ENCODE data around the gene MYO18B. TPM values are rescaled to one million over a fixed set of nuclear protein-coding genes. Genes with fewer than 3 reads are reported as not detected.

The MYO18B gene
- total RNA-seq, 1 experiment from 2014 or later = 0.05 TPM

GRCh38 chr22:26002456-26002855 lies 260.5 kb downstream of the MYO18B start:
- Histone ChIP-seq H3K4me2 (ENCODE audit: low read length) (no peak overlapping the region), H3K27me3 (ENCODE audit: insufficient read depth, low read length) (peaks cover 23% of the 10 kb centered on the region), H3K9ac (ENCODE audit: low read length) (no peak overlapping the region), H3K79me2 (ENCODE audit: insufficient read depth, low read length) (no peaks in the 10 kb centered on the region), H3K4me3 (replicated peaks in 1 of 2; ENCODE audit: low read depth in 1 of 2, low read length in 2 of 2) (no peak overlapping the region), H3K36me3 (ENCODE audit: control insufficient read depth in 1 of 2, insufficient read depth in 2 of 2, low read length in 2 of 2) (no peaks in the 10 kb centered on the region), H3K27ac (ENCODE audit: low read depth, low read length) (no peak overlapping the region), H3K9me2 (ENCODE audit: insufficient read depth) (no peaks in the 10 kb centered on the region), H3K4me1 (ENCODE audit: control insufficient read depth in 1 of 2, insufficient read depth in 2 of 2, low read length in 2 of 2) (no peaks in the 10 kb centered on the region), H2AFZ (ENCODE audit: low read depth, low read length, poor library complexity, severe bottlenecking) (no peak overlapping the region), H4K20me1 (ENCODE audit: insufficient read depth) (no peaks in the 10 kb centered on the region), H3K9me3 (ENCODE audit: control insufficient read depth in 1 of 2, insufficient read depth in 1 of 2, low read depth in 1 of 2, low read length in 2 of 2) (no peaks in the 10 kb centered on the region)
- ATAC-seq (no peak), DNase-seq (ENCODE audit: low read depth, low spot score) (no peak)
- POLR2A ChIA-PET = no interaction called here
- CTCF ChIA-PET = no interaction called here
- TF ChIP-seq SRF (IDR thresholded peaks at IDR 0.05; ENCODE audit: low read depth) (no peak), POLR2AphosphoS5 (IDR thresholded peaks at IDR 0.05; ENCODE audit: low read depth, low read length) (no peak), EZH2 (IDR thresholded peaks at IDR 0.05) (no peak), EGR1 (IDR thresholded peaks at IDR 0.05; ENCODE audit: low read depth) (no peak), RAD21 (IDR thresholded peaks at IDR 0.05; ENCODE audit: low read depth) (no peak), POLR2A (IDR thresholded peaks at IDR 0.05; ENCODE audit: borderline replicate concordance, extremely low read depth, insufficient read depth, insufficient read length) (no peak)
- TF ChIP-seq, protein P1, sequence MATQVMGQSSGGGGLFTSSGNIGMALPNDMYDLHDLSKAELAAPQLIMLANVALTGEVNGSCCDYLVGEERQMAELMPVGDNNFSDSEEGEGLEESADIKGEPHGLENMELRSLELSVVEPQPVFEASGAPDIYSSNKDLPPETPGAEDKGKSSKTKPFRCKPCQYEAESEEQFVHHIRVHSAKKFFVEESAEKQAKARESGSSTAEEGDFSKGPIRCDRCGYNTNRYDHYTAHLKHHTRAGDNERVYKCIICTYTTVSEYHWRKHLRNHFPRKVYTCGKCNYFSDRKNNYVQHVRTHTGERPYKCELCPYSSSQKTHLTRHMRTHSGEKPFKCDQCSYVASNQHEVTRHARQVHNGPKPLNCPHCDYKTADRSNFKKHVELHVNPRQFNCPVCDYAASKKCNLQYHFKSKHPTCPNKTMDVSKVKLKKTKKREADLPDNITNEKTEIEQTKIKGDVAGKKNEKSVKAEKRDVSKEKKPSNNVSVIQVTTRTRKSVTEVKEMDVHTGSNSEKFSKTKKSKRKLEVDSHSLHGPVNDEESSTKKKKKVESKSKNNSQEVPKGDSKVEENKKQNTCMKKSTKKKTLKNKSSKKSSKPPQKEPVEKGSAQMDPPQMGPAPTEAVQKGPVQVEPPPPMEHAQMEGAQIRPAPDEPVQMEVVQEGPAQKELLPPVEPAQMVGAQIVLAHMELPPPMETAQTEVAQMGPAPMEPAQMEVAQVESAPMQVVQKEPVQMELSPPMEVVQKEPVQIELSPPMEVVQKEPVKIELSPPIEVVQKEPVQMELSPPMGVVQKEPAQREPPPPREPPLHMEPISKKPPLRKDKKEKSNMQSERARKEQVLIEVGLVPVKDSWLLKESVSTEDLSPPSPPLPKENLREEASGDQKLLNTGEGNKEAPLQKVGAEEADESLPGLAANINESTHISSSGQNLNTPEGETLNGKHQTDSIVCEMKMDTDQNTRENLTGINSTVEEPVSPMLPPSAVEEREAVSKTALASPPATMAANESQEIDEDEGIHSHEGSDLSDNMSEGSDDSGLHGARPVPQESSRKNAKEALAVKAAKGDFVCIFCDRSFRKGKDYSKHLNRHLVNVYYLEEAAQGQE (IDR thresholded peaks at IDR 0.05; ENCODE audit: low read depth) = no peak
- RAD21 ChIA-PET (ENCODE audit: low non-redundant PET in 1 of 2, low total read pairs in 2 of 2, uncharacterized antibody in 2 of 2, unreplicated experiment in 2 of 2) = no interaction called here
- no TSS peak for BruUV-seq (replicated peaks)
- intact Hi-C loops (cut with micrococcal nuclease) = no loop called here

GRCh38 chr22:26004477-26004876 lies 262.5 kb downstream of the MYO18B start:
- Histone ChIP-seq H3K27ac (ENCODE audit: low read depth, low read length) (no peak overlapping the region), H3K4me2 (ENCODE audit: low read length) (no peak overlapping the region), H3K27me3 (ENCODE audit: insufficient read depth, low read length) (peaks cover 20% of the 10 kb centered on the region), H3K9me2 (ENCODE audit: insufficient read depth) (no peaks in the 10 kb centered on the region), H4K20me1 (ENCODE audit: insufficient read depth) (no peaks in the 10 kb centered on the region), H3K36me3 (ENCODE audit: control insufficient read depth in 1 of 2, insufficient read depth in 2 of 2, low read length in 2 of 2) (no peaks in the 10 kb centered on the region), H3K79me2 (ENCODE audit: insufficient read depth, low read length) (no peaks in the 10 kb centered on the region), H3K4me3 (replicated peaks in 1 of 2; ENCODE audit: low read depth in 1 of 2, low read length in 2 of 2) (no peak overlapping the region), H3K4me1 (ENCODE audit: control insufficient read depth in 1 of 2, insufficient read depth in 2 of 2, low read length in 2 of 2) (no peaks in the 10 kb centered on the region), H3K9me3 (ENCODE audit: control insufficient read depth in 1 of 2, insufficient read depth in 1 of 2, low read depth in 1 of 2, low read length in 2 of 2) (no peaks in the 10 kb centered on the region), H2AFZ (ENCODE audit: low read depth, low read length, poor library complexity, severe bottlenecking) (no peak overlapping the region), H3K9ac (ENCODE audit: low read length) (no peak overlapping the region)
- ChIA-PET CTCF (interaction anchor here (0.7 to 0.8 kb wide), 2 partner anchors 113 to 326 kb away, joined by 3 read pairs; no protein-coding TSS in a partner anchor), RAD21 (ENCODE audit: low non-redundant PET in 1 of 2, low total read pairs in 2 of 2, uncharacterized antibody in 2 of 2, unreplicated experiment in 2 of 2) (no interaction called here), POLR2A (no interaction called here)
- intact Hi-C loops (cut with micrococcal nuclease) = no loop called here
- DNase-seq (ENCODE audit: low read depth, low spot score) (no peak), ATAC-seq (no peak)
- no TSS peak for BruUV-seq (replicated peaks)
- TF ChIP-seq, protein P1 (IDR thresholded peaks at IDR 0.05; ENCODE audit: low read depth) = no peak
- TF ChIP-seq SIN3A (IDR thresholded peaks at IDR 0.05; ENCODE audit: low read depth) = no peak
- no peak for TF ChIP-seq CBX3 (IDR thresholded peaks at IDR 0.05; ENCODE audit: low read depth)
- TF ChIP-seq SRF (IDR thresholded peaks at IDR 0.05; ENCODE audit: low read depth) = no peak
- TF ChIP-seq FOSL1 (IDR thresholded peaks at IDR 0.05; ENCODE audit: low read depth) = no peak
- TF ChIP-seq MAX (IDR thresholded peaks at IDR 0.05) = no peak
- no peak for TF ChIP-seq CEBPB (IDR thresholded peaks at IDR 0.05; ENCODE audit: low read depth)
- TF ChIP-seq POLR2AphosphoS5 (IDR thresholded peaks at IDR 0.05; ENCODE audit: low read depth, low read length) = no peak
- TF ChIP-seq, protein P2, sequence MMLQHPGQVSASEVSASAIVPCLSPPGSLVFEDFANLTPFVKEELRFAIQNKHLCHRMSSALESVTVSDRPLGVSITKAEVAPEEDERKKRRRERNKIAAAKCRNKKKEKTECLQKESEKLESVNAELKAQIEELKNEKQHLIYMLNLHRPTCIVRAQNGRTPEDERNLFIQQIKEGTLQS (IDR thresholded peaks at IDR 0.05) = no peak
- no peak for TF ChIP-seq EZH2phosphoT487 (IDR thresholded peaks at IDR 0.05; ENCODE audit: borderline replicate concordance)
- no peak for TF ChIP-seq POLR2A (IDR thresholded peaks at IDR 0.05; ENCODE audit: borderline replicate concordance, extremely low read depth, insufficient read depth, insufficient read length)
- no peak for TF ChIP-seq EGR1 (IDR thresholded peaks at IDR 0.05; ENCODE audit: low read depth)
